Ishikawa (cell line): ENCODE measurements around the gene NRG3.

Experiments used
- EP300 ChIP-seq: IDR thresholded peaks from 2 replicates; pipeline ENCODE4 v1.6.1; 2012; ENCODE audit warnings: borderline replicate concordance
- RAD21 ChIP-seq: IDR thresholded peaks from 2 replicates; pipeline ENCODE4 v1.6.1; 2012; ENCODE audit warnings: low read depth
- TAF1 ChIP-seq: IDR thresholded peaks from 2 replicates; pipeline ENCODE4 v1.6.1; 2012; ENCODE audit warnings: low read depth, mild to moderate bottlenecking
- YY1 ChIP-seq: IDR thresholded peaks from 2 replicates; pipeline ENCODE4 v1.6.1; 2012; ENCODE audit warnings: low read depth
- TF ChIP-seq, protein P1 (sequence below): IDR thresholded peaks from 2 replicates; pipeline ENCODE4 v1.6.1; 2012

DNA sequence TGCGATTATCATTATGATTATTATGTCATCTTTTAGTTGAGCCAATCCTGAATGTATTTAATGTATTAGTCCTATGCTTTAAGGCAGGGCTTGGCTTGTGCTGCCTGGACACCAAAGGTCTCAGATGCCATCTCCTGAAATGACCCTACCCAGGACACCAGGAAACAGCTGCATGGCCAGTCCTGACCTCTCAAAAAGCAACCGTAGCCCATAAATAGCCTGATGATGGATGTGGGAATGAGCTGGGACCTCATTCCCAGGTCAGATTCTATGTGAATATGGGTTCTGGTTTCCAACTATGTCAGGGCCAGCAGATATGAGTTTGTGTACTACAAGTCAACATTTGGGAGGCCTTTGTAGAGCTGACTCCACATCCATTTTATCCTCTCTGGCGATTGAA lies 438.4 kb downstream of the NRG3 start:
- no peak for TF ChIP-seq EP300
- no peak for TF ChIP-seq YY1
- no peak for TF ChIP-seq TAF1
- no peak for TF ChIP-seq RAD21
- TF ChIP-seq, protein P1, sequence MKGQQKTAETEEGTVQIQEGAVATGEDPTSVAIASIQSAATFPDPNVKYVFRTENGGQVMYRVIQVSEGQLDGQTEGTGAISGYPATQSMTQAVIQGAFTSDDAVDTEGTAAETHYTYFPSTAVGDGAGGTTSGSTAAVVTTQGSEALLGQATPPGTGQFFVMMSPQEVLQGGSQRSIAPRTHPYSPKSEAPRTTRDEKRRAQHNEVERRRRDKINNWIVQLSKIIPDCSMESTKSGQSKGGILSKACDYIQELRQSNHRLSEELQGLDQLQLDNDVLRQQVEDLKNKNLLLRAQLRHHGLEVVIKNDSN = no peak
